NCI-H524 treated with DMSO at 0.1 percent for 48 hours (cell line): ENCODE results near the gene KAZN.

Experiments used
- DNase-seq: peaks from one replicate; lab custom pipeline; 2025; lab: John Stamatoyannopoulos, UW

The KAZN gene

GRCh38 chr1:14769486-14770274 is 171.2 kb downstream of the KAZN start:
- DNase-seq, result no peak

GRCh38 chr1:14773396-14774025 is 175.0 kb downstream of the KAZN start:
- DNase-seq, result no peak

- no peak for DNase-seq
These were observed 175.7 kb downstream of the KAZN start for GRCh38 chr1:14774225-14774624.

- no peak for DNase-seq
These were observed 176.5 kb downstream of the KAZN start for GRCh38 chr1:14774988-14775387.

GRCh38 chr1:14775434-14775833 is 176.9 kb downstream of the KAZN start:
- no peak for DNase-seq

- DNase-seq, result no peak
These were observed 179.3 kb downstream of the KAZN start for GRCh38 chr1:14777516-14778506.

GRCh38 chr1:14778541-14778897 is 180.0 kb downstream of the KAZN start:
- DNase-seq, result no peak

GRCh38 chr1:14778898-14779865 is 180.7 kb downstream of the KAZN start:
- no peak for DNase-seq

- no peak for DNase-seq
These were observed 181.8 kb downstream of the KAZN start for GRCh38 chr1:14780271-14780670.

- DNase-seq, result no peak
These were observed 183.3 kb downstream of the KAZN start for GRCh38 chr1:14781811-14782210.

- DNase-seq, result no peak
These were observed 184.5 kb downstream of the KAZN start for GRCh38 chr1:14782741-14783591.

- DNase-seq, result no peak
These were observed 185.1 kb downstream of the KAZN start for GRCh38 chr1:14783592-14783886.

- no peak for DNase-seq
These were observed 186.6 kb downstream of the KAZN start for GRCh38 chr1:14784790-14785773.

- DNase-seq, result no peak
These were observed 187.7 kb downstream of the KAZN start for GRCh38 chr1:14786109-14786675.

GRCh38 chr1:14786681-14787080 is 188.2 kb downstream of the KAZN start:
- DNase-seq, result no peak

- no peak for DNase-seq
These were observed 189.1 kb downstream of the KAZN start for GRCh38 chr1:14787604-14788003.

GRCh38 chr1:14788080-14788479 is 189.6 kb downstream of the KAZN start:
- no peak for DNase-seq

GRCh38 chr1:14790982-14791381 is 192.5 kb downstream of the KAZN start:
- DNase-seq, result no peak

- no peak for DNase-seq
These were observed 193.2 kb downstream of the KAZN start for GRCh38 chr1:14791654-14792053.
